GM19455 (cell line): Measurements from ENCODE around the gene KRIT1.

Experiments used
- ATAC-seq: cut with Tn5 transposase; IDR thresholded peaks from one replicate; pipeline ENCODE4 v1.9.1; 2021; ENCODE audit not compliant: unreplicated experiment

The KRIT1 gene

DNA sequence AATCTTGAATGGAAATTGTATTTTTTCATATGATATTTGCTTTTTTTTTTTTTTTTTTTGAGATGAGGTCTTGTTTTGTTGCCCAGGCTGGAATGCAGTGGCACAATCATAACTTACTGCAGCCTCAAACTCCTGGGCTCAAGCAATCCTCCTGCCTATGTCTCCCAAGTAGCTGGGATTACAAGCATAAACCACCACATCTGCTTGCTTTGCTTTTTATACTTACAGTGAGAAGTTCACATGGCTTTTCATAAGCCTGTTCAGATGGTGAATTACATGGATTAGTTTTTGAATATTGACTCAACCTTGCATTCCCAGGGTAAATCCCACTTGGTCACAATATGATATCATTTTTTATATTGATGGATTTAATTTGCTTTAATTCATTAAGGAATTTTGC is 88.7 kb downstream of the KRIT1 start:
- ATAC-seq, result no peak

DNA sequence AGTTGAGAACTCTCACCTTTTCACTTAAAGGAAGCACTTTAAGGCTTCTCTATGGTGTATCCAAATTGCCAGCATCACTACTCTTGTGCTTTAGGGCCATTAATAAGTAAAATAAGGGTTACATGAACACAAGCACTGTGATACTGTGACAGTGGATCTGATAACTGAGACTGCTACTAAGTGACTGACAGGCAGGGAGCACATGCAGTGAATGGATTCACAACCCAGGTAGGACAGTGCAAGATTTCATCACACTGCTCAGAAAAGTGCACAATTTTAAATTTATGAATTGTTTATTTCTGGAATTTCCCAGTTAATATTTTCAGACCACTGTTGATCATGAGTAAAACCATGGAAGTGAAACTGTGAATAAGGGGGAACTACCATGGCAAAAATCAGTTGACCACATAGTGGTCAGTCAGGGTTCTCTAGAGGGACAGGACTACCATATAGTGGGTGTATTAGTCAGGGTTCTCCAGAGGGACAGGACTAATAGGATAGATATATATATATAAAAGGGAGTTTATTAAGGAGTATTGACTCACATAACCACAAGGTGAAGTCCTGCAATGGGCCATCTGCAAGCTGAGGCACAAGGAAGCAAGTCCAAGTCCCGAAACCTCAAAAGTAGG is 90.5 kb downstream of the KRIT1 start:
- no peak for ATAC-seq

DNA sequence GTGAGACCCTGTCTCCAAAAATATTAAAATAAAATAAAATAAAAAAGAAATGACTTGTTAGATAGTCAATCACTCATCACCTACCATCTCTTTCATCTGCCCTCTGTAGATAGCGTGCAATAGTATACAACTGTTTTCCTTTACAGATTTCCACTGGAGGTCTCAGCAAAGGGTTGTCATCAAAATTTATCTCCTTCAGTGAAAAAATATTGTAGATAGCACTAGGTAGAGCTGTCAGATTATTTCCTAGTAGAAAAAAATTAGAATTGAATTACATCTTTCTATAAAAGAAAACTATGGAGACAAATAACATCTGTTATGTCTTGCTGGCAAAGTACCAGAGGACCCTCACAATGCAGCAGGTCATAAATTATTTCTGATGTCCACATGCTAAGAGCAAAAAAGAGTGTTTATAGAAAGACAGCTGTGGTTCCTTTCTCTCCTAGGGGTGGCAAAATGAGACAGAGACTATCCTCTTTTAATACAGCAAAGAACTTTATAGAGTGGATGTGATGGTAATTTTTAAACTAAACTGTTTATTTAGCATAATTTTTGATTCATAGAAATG is 95.2 kb downstream of the KRIT1 start:
- no peak for ATAC-seq

- no peak for ATAC-seq
These were observed 95.9 kb downstream of the KRIT1 start for GRCh38 chr7:92149736-92150239.
